Mesenchymal stem cell (in vitro differentiated cells and primary cell): ENCODE data around the gene ICAM5.

Source experiments
- DNase-seq: peaks from one replicate; pipeline ENCODE4 v3.0.0-alpha.2; 2013
- H2AFZ ChIP-seq: one replicate; pipeline ENCODE4 v1.6.1; 2013; ENCODE audit warnings: low read depth, mild to moderate bottlenecking, control low read depth, inconsistent platforms, low read length, moderate library complexity
- H2AK5ac ChIP-seq: 2 replicates; pipeline ENCODE4 v1.6.1; 2013; ENCODE audit warnings: low read length, moderate library complexity, mild to moderate bottlenecking, inconsistent platforms; ENCODE audit not compliant: severe bottlenecking
- H2BK120ac ChIP-seq: one replicate; pipeline ENCODE4 v1.6.1; 2013; ENCODE audit warnings: low read depth, mild to moderate bottlenecking, inconsistent platforms, low read length, moderate library complexity
- H2BK12ac ChIP-seq, 2 experiments: one replicate each; pipeline ENCODE4 v1.6.1; 2013; ENCODE audit warnings: inconsistent platforms in 2 of 2, low read length in 2 of 2, mild to moderate bottlenecking in 2 of 2, moderate library complexity in 2 of 2, control low read depth in 1 of 2
- H2BK15ac ChIP-seq: one replicate; pipeline ENCODE4 v1.6.1; 2013; ENCODE audit warnings: mild to moderate bottlenecking, low read depth, inconsistent platforms; ENCODE audit not compliant: poor library complexity, severe bottlenecking
- H2BK5ac ChIP-seq: 2 replicates; pipeline ENCODE4 v1.6.1; 2013; ENCODE audit warnings: low read depth, mild to moderate bottlenecking, low read length, control low read depth, inconsistent platforms; ENCODE audit not compliant: poor library complexity, severe bottlenecking
- H3K14ac ChIP-seq, 2 experiments: one replicate each; pipeline ENCODE4 v1.6.1; 2013; ENCODE audit warnings: inconsistent platforms in 2 of 2, low read length in 2 of 2, control low read depth in 1 of 2, mild to moderate bottlenecking in 1 of 2, moderate library complexity in 1 of 2
- H3K18ac ChIP-seq, 2 experiments: one replicate each; pipeline ENCODE4 v1.6.1; 2013; ENCODE audit warnings: inconsistent platforms in 2 of 2, low read length in 2 of 2, control low read depth in 1 of 2, low read depth in 1 of 2, mild to moderate bottlenecking in 1 of 2
- H3K23ac ChIP-seq, 2 experiments: one replicate each; pipeline ENCODE4 v1.6.1; 2013; ENCODE audit warnings: inconsistent platforms in 2 of 2, low read length in 2 of 2, mild to moderate bottlenecking in 2 of 2, moderate library complexity in 2 of 2, control low read depth in 1 of 2
- H3K27ac ChIP-seq: 2 replicates; pipeline ENCODE4 v1.5.1; 2013; ENCODE audit warnings: mild to moderate bottlenecking, moderate library complexity, low read length, control low read depth, inconsistent platforms; ENCODE audit not compliant: poor library complexity, severe bottlenecking
- H3K27me3 ChIP-seq, 2 experiments: 2 replicates each; pipeline versions ENCODE4 v1.6.1 to v1.7.0; 2013; ENCODE audit warnings: low read length in 2 of 2, mild to moderate bottlenecking in 2 of 2, moderate library complexity in 2 of 2, control low read depth in 1 of 2, inconsistent platforms in 1 of 2; ENCODE audit not compliant: control insufficient read depth in 1 of 2, insufficient read depth in 1 of 2
- H3K36me3 ChIP-seq, 2 experiments: 2 replicates each; pipeline versions ENCODE4 v1.6.1 to v1.7.0; 2013; ENCODE audit warnings: low read length in 2 of 2, control low read depth in 1 of 2, inconsistent platforms in 1 of 2, low read depth in 1 of 2, mild to moderate bottlenecking in 1 of 2; ENCODE audit not compliant: insufficient read depth in 2 of 2, control insufficient read depth in 1 of 2
- H3K4ac ChIP-seq, 2 experiments: one replicate each; pipeline ENCODE4 v1.6.1; 2013; ENCODE audit warnings: inconsistent platforms in 2 of 2, low read length in 2 of 2, mild to moderate bottlenecking in 2 of 2, moderate library complexity in 2 of 2, control low read depth in 1 of 2, low read depth in 1 of 2
- H3K4me1 ChIP-seq: 2 replicates; pipeline ENCODE4 v1.6.1; 2013; ENCODE audit warnings: low read depth, low read length, control low read depth; ENCODE audit not compliant: control insufficient read depth, insufficient read depth
- H3K4me2 ChIP-seq: 2 replicates; pipeline ENCODE4 v1.6.1; 2013; ENCODE audit warnings: low read length, mild to moderate bottlenecking, inconsistent platforms; ENCODE audit not compliant: poor library complexity, severe bottlenecking
- H3K4me3 ChIP-seq, 2 experiments: 2 replicates each; pipeline versions ENCODE4 v1.5.1 to v1.7.0; 2013; ENCODE audit warnings: low read length in 2 of 2, mild to moderate bottlenecking in 2 of 2, control low read depth in 1 of 2, low read depth in 1 of 2; ENCODE audit not compliant: insufficient read depth in 1 of 2
- H3K79me1 ChIP-seq: replicated peaks from 2 replicates; pipeline ENCODE4 v1.6.1; 2013; ENCODE audit warnings: mild to moderate bottlenecking, control low read depth, low read length, inconsistent platforms; ENCODE audit not compliant: poor library complexity, severe bottlenecking
- H3K9ac ChIP-seq: 2 replicates; pipeline ENCODE4 v1.7.0; 2013; ENCODE audit warnings: mild to moderate bottlenecking, low read length, moderate library complexity
- H3K9me3 ChIP-seq: 2 replicates; pipeline ENCODE4 v1.7.0; 2013; ENCODE audit warnings: mild to moderate bottlenecking, low read length; ENCODE audit not compliant: control insufficient read depth
- H4K8ac ChIP-seq: one replicate; pipeline ENCODE4 v1.6.1; 2013; ENCODE audit warnings: inconsistent platforms, mild to moderate bottlenecking, low read length, moderate library complexity
- H4K91ac ChIP-seq: one replicate; pipeline ENCODE4 v1.6.1; 2013; ENCODE audit warnings: mild to moderate bottlenecking, low read length, inconsistent platforms
- WGBS: methylation state at CpG from one replicate; pipeline ENCODE4 v1.1.7; 2013; ENCODE audit warnings: mixed read lengths; 5-methylcytosine and 5-hydroxymethylcytosine counted together

The ICAM5 gene

DNA sequence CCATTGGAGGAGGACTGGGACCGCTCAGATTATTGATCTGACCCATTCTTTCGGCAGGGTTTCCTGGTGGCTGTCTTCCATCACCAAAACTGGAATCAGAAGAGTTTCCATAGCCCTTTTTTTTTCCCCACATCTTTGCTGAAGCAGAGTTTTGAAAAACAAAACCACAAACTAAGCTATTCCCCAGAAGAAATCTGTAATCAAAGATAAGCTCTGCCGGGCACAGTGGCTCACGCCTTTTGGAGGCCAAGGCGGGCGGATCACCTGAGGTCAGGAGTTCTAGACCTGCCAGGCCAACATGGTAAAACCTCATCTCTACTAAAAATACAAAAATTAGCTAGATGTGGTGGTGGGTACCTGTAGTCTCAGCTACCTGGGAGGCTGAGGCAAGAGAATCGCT lies 23.0 kb upstream of the ICAM5 start:
- 88% methylated on average over 4 of the region's 7 CpGs for WGBS

DNA sequence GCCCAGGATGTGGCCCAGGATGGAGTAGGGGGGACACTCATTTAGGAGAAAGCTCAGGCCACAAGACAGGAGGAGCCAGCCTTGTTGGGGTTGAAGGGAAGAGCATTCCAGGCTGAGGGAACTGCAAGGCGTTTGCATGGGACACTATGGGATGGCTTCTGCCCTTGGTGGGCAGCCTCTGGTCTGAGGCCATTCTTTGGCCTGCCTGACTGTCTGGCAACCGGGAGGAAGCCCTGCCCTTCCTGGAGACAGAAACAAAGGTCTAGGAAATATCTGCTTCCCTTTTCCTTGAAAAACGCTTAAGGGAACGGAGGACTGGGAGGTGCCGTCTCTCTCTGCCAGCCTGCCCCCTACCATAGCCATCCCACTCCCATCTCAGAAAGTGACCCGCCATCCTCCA lies 21.7 kb upstream of the ICAM5 start:
- Histone ChIP-seq H3K4ac (no peak overlapping the region), H3K4me3 (no peak overlapping the region), H3K23ac (no peak overlapping the region), H3K27ac (no peak overlapping the region), H3K4me2 (no peak overlapping the region), H3K18ac (no peak overlapping the region), H3K79me1 (no peaks in the 10 kb centered on the region), H2BK5ac (no peak overlapping the region), H2BK15ac (no peak overlapping the region), H3K9me3 (no peaks in the 10 kb centered on the region), H4K91ac (no peak overlapping the region), H3K14ac (no peak overlapping the region), H3K27me3 (no peaks in the 10 kb centered on the region), H3K9ac (no peak overlapping the region), H4K8ac (no peak overlapping the region), H3K4me1 (peaks cover 23% of the 10 kb centered on the region), H2AK5ac (peak overlapping the region; percentile 2), H3K36me3 (no peaks in the 10 kb centered on the region), H2AFZ (no peak overlapping the region), H2BK12ac (no peak overlapping the region), H2BK120ac (no peak overlapping the region)
- DNase-seq: no peak
- WGBS: 82% methylated on average over 6 of the region's 6 CpGs

More for the DNA sequence above, 23.0 kb upstream of the ICAM5 start:
- no peak overlapping the region for H2BK12ac ChIP-seq
- H3K79me1 ChIP-seq: no peaks in the 10 kb centered on the region
- no peak for DNase-seq
- H2AFZ ChIP-seq: no peak overlapping the region
- peaks cover 20% of the 10 kb centered on the region for H3K4me1 ChIP-seq
- H2AK5ac ChIP-seq: no peak overlapping the region
- H3K9ac ChIP-seq: no peak overlapping the region
- H2BK15ac ChIP-seq: no peak overlapping the region
- H3K4me3 ChIP-seq: no peak overlapping the region
- H3K23ac ChIP-seq: no peak overlapping the region
- H2BK5ac ChIP-seq: no peak overlapping the region
- no peak overlapping the region for H3K4ac ChIP-seq
- no peaks in the 10 kb centered on the region for H3K9me3 ChIP-seq
- no peak overlapping the region for H2BK120ac ChIP-seq
- no peak overlapping the region for H3K4me2 ChIP-seq
- H3K27me3 ChIP-seq: no peaks in the 10 kb centered on the region
- no peak overlapping the region for H4K8ac ChIP-seq
- H3K18ac ChIP-seq: no peak overlapping the region
- H3K14ac ChIP-seq: no peak overlapping the region
- H4K91ac ChIP-seq: no peak overlapping the region
- H3K27ac ChIP-seq: no peak overlapping the region
- no peaks in the 10 kb centered on the region for H3K36me3 ChIP-seq

DNA sequence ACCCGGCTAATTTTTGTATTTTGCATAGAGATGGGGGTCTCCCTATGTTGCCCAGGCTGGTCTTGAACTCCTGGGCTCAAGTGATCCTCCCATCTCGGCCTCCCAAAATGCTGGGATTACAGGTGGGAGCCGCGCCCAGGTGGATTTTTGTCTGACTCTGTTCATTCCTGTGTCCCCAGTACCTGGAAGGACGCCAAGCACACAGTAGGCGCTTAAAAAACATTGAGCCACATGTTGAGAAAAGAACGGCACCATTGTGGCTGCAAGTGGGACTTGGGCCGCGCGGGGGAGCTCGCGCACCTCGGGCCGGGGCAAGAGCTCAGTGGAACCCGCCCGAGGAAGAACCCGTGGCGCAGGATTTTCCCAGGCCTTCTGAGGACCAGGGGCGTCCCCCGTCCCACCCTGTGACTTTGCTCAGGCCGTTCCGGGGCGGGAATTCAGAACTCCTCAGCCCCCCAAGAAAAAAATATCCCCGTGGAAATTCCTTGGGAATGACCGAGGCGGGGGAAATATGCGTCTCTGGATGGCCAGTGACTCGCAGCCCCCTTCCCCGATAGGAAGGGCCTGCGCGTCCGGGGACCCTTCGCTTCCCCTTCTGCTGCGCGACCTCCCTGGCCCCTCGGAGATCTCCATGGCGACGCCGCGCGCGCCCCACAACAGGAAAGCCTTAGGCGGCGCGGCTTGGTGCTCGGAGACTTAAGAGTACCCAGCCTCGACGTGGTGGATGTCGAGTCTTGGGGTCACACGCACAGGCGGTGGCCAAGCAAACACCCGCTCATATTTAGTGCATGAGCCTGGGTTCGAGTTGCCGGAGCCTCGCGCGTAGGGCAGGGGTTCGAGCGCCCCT lies 20.2 kb upstream of the ICAM5 start:
- Histone ChIP-seq H3K4me3 (peak overlapping the region in 1 of 2 experiments; percentile 79), H2AK5ac (peak overlapping the region; percentile 17), H3K9ac (peak overlapping the region; percentile 84), H2AFZ (peak overlapping the region; percentile 20), H2BK120ac (peak overlapping the region; percentile 9), H3K14ac (no peak overlapping the region), H3K23ac (no peak overlapping the region), H2BK12ac (peak overlapping the region; percentile 51 to 96), H3K27me3 (no peaks in the 10 kb centered on the region), H3K9me3 (no peaks in the 10 kb centered on the region), H3K27ac (no peak overlapping the region), H4K8ac (peak overlapping the region; percentile 96), H3K4me1 (peaks cover 23% of the 10 kb centered on the region), H3K79me1 (no peaks in the 10 kb centered on the region), H3K36me3 (peaks cover 2% of the 10 kb centered on the region in 2 experiments), H3K4me2 (peak overlapping the region; percentile 72), H3K4ac (peak overlapping the region; percentile 74 to 84), H4K91ac (peak overlapping the region; percentile 65), H2BK15ac (peak overlapping the region; percentile 44), H2BK5ac (no peak overlapping the region), H3K18ac (peak overlapping the region; percentile 60 to 94)
- 8% methylated on average over 59 of the region's 59 CpGs for WGBS
- peak; percentile 92 for DNase-seq

DNA sequence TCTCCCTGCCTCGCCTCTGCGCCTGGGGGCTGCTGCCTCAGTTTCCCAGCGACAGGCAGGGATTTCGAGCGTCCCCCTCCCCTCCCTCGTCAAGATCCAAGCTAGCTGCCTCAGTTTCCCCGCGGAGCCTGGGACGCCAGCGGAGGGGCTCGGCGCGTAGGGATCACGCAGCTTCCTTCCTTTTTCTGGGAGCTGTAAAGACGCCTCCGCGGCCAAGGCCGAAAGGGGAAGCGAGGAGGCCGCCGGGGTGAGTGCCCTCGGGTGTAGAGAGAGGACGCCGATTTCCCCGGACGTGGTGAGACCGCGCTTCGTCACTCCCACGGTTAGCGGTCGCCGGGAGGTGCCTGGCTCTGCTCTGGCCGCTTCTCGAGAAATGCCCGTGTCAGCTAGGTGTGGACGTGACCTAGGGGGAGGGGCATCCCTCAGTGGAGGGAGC lies 19.6 kb upstream of the ICAM5 start:
- 19% methylated on average over 30 of the region's 37 CpGs for WGBS
- Histone ChIP-seq H3K4ac (peak overlapping the region; percentile 74 to 84), H3K36me3 (peaks cover 8 to 9% of the 10 kb centered on the region in 2 experiments), H3K4me3 (peak overlapping the region in 1 of 2 experiments; percentile 79), H3K18ac (peak overlapping the region; percentile 60 to 94), H3K4me2 (no peak overlapping the region), H2BK120ac (peak overlapping the region; percentile 44), H2BK12ac (peak overlapping the region; percentile 51 to 96), H3K27ac (no peak overlapping the region), H4K91ac (peak overlapping the region; percentile 70), H2AK5ac (peak overlapping the region; percentile 17), H3K9ac (peak overlapping the region; percentile 84), H2AFZ (peak overlapping the region; percentile 20), H3K4me1 (peaks cover 23% of the 10 kb centered on the region), H3K27me3 (no peaks in the 10 kb centered on the region), H3K23ac (no peak overlapping the region), H2BK5ac (no peak overlapping the region), H2BK15ac (peak overlapping the region; percentile 44), H3K9me3 (no peaks in the 10 kb centered on the region), H4K8ac (peak overlapping the region; percentile 96), H3K79me1 (no peaks in the 10 kb centered on the region), H3K14ac (no peak overlapping the region)
- DNase-seq: peak; percentile 46
